Kidney tubule cell (primary cell): ENCODE measurements around the gene MSX1.

Experiments used
- DNase-seq: peaks from one replicate; pipeline ENCODE4 v3.0.0-alpha.2; 2018; ENCODE audit warnings: low spot score

MSX1 gene

GRCh38 chr4:4841156-4841555 lies 18.3 kb upstream of the MSX1 start:
- DNase-seq = no peak

GRCh38 chr4:4842476-4843441 lies 16.7 kb upstream of the MSX1 start:
- no peak for DNase-seq

- DNase-seq = no peak
Observed at GRCh38 chr4:4843635-4844291, 15.7 kb upstream of the MSX1 start.

GRCh38 chr4:4845027-4845426 lies 14.4 kb upstream of the MSX1 start:
- DNase-seq = no peak

DNA sequence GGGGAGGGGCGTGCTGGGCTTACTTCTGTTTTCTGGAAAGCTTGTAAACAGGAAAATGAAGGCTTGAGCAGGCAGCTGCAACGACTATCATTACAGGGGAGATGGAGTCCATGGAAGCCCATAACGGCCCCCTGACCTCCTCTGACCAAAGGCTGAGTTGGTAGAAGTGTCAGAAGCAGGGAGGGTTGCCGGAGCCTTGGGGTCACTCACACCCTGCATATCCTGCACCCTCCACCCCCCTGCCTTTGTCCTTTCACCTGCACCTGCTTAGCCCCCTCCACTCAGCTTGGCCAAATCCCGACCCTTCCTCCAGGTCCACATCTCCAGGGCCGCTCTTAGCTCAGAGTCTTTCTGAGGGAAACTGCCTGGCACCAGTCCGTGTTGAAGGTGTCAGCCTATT lies 12.5 kb upstream of the MSX1 start:
- DNase-seq = no peak

- no peak for DNase-seq
Observed at GRCh38 chr4:4848540-4848939, 10.9 kb upstream of the MSX1 start.

DNA sequence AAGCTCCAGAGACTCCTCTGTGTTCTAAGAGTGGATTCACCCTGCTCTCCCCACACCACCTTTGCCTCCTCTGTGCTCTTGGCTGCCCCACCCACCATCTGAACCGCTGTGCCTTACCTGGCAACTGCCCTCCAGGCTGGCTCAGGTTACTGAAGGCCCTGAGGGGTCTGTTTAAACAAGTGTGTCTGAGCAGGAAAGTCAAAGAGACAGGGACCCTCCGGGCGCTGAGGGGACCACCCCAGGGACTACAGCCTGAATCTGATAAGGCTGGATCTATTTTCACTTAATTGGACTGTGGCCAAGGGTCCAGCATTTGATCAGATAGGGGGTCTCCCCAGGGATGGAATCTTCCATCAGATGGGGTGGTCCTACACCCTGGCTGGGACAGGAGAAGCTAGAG lies 10.4 kb upstream of the MSX1 start:
- DNase-seq = no peak

GRCh38 chr4:4849524-4850193 lies 9.8 kb upstream of the MSX1 start:
- DNase-seq = no peak

GRCh38 chr4:4851081-4851480 lies 8.4 kb upstream of the MSX1 start:
- DNase-seq = no peak

GRCh38 chr4:4851906-4852305 lies 7.6 kb upstream of the MSX1 start:
- no peak for DNase-seq

DNA sequence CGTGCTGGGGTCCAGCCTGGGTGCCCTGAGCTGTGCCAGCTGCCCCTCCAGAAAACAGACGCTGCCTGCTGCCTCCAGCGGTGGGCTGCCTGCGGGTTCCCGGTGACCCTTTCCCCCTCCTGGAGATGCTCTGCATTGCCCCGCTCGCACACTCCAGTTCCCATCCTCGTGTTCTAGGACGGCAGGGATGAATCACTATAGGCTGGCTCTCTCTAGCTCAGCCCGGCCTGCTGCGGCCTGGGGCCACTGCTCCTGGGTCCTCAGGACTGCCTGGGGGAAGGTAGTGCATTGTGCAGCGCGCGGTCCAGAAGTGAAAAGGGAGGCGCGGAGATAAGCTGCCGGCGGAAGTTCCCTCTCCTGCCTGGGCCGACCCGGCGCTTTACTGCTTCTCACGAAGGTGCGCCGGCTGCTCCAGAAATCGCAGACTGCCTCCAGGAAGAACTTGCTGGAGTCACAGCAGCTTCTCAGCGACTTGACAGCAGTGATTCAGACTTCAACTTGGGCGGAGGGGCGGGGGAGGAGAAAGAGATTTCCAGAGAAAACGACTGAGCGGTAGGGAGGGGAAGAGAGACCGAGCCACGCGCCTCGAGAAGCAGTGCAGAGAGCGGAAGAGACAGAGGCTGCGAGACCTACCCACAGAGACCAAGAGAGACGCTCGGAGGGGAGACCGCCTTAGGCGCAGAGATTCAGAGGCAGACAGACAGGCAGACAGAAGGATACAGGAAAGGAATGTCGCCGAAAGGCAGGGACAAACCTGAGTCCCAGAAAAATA lies 6.7 kb upstream of the MSX1 start:
- DNase-seq = peak; percentile 78

GRCh38 chr4:4853371-4853823 lies 6.1 kb upstream of the MSX1 start:
- no peak for DNase-seq

DNA sequence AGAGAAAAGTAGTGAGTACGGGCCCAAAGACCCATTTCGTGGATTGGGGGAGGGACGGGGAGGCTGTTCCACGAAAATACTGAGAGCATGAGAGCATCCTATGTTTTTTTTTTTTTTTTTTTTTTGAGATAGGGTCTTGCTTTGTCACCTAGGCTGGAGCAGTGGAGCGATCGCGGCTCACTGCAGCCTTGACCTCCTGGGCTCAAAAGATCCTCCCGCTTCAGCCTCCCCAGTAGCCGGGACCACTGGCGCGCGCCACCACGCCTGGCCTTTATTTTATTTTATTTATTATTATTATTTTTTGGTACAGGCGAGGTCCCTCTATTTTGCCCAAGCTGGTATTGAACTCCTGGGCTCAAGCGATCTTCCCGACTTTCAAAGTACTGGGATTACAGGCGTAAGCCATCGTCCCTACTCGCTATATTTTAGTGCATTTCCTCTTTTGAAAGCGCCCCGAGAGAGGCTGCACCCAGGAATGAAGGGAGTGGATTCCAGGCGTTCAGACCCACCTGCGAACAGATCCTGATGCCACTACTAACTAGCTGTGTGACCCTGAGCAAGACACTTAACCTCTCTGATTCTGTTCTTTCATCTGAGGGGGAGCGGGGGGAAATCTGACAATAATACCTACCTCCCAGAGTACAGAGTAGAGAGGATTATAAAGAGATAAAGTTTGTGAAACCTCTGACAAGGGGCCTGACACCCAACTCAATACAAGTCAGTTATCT lies 5.4 kb upstream of the MSX1 start:
- DNase-seq = no peak

DNA sequence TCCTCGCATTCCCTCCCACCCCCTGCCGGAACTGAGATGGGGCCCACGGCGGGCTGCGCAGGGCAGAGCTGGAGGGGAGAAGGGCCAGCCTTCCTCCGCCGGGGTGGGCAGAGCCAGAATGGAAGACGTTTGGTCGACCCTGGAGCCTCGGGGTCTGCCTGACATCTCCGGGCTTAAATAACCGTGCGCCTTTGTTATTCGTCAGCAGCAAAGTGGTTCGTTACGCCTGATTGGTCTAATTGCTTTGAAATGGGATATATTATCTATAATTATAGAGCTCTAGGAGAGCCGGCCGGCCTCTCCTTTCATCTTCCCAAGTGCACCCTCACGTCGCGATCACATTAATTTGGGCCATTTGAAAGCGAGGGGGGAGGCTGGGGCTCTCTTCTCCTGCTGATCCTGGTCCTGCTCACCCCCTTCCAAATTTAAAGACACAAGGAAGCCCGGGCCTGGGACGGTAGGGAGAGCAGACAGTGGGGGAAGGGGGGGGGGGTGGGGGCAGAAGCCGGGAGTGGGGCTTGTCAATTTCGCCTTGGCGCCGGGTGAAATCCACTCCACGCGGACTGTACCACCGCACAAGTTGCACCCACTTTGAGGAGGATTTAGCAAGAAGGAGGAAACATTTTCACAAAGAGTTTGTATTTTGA lies 4.7 kb upstream of the MSX1 start:
- no peak for DNase-seq

GRCh38 chr4:4855301-4856070 lies 4.0 kb upstream of the MSX1 start:
- DNase-seq = no peak

DNA sequence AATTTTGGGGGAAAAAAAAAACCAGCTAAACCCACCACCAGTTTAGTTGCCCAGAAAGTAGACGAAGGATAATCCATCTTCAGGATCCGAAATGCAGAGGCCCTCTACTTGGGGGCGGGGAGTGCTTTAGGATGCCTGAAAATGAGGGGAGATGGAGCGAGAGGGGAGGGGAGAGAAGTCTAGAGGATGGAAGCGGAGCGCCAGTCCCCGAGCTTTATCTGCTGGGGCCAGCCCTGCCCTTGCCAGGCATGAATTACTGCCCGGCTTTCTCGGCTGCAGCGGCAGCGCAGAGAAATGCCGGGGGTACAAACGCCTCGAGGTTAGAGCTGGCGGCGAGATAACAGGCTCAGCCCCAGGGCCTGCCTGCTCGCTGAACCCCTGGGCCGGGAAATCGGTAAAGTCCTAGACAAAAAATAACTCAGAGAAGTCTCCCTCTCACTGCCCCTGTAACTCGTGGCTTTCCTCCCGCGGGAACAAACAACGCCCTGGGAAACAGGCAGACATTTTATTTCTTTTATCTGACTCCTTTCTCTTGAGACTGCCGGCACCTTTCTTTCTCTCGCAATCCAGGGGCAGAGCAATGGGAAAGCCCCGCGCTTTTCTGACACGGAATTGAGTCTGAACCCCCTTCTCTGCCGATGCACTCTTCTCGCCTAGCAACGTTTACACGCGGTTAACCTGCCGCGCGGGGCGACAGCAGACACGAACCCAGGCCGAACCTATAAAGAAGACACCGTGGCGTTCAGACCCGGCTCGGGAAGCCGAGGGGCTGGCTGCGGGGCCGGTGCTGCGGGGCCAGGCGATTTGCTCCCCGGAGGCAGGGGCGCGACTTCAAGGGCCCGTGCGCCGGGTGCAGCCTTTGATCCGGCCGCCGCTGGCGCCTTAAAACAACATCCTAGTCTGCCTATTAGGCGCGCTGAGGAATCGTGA lies 3.1 kb upstream of the MSX1 start:
- peak; percentile 11 for DNase-seq

DNA sequence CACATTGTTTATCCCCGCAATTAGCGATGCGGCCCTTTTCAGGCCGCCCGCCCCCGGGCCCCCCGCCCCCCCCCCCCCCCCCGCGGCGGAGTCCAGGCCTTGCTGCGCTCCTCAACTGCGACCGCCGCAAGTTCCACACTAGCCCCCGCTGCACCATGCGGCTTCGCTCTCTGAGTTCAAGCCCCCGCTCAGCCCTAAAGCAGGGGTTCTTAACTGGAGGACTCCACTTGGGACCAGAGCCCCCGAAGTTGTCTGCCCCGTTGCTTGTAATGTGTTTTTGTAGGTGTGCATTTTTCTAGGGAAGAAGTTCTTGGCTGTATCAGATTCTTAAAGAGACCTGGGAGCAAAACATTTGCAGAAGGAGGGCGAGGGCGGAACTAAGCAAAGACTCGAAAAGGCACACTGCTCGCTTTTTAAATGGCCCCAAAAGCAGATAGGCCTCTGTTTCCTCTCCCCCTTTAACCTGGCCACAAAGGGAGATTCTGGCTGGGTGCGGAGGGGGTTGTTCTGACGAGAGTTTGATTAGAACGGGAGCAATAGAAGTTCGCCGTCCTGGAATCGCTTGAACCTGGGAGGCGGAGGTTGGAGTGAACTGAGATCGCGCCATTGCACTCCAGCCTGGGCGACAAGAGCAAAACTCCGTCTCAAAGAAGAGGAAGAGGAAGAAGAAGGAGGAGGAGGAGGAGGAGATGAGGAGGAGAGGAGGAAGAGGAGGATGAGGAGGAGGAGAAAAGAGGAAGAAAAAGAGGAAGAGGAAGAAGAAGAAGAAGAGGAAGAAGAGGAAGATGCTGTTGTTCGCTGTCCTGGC lies 2.3 kb upstream of the MSX1 start:
- DNase-seq = no peak
